Adrenal gland (tissue), 5 donors: ENCODE results near the gene ABCB4.

Experiments used
- CTCF ChIP-seq, 6 experiments: fragments of 450-650 bp in 4 of 6; fragments of 200-600 bp in 2 of 6; sonication (generic) in 1 of 6; IDR thresholded peaks; 1 replicate in 5 of 6; 2 replicates in 1 of 6; pipeline versions ENCODE4 v1.5.1 to v1.8.0; 2016 to 2021; ENCODE audit warnings: antibody characterized with exemption in 6 of 6, mild to moderate bottlenecking in 2 of 6, moderate library complexity in 1 of 6
- POLR2A ChIP-seq, 2 donors: fragments of 450-650 bp; IDR thresholded peaks; one replicate each; pipeline ENCODE4 v1.6.1; 2017; ENCODE audit warnings: antibody characterized with exemption in 2 of 2, mild to moderate bottlenecking in 2 of 2, moderate library complexity in 1 of 2
- donor health status: DM: no; HTN: no; CAD: no.

GRCh38 chr7:87463982-87464381, 11.5 kb downstream of the ABCB4 start:
- TF ChIP-seq CTCF (IDR thresholded peaks at IDR 0.05) (no peak), POLR2A (IDR thresholded peaks at IDR 0.05) (no peak)
